GM19455 (cell line): ENCODE results near the gene CHSY1.

Source experiments
- ATAC-seq: cut with Tn5 transposase; IDR thresholded peaks from one replicate; pipeline ENCODE4 v1.9.1; 2021; ENCODE audit not compliant: unreplicated experiment

The CHSY1 gene

DNA sequence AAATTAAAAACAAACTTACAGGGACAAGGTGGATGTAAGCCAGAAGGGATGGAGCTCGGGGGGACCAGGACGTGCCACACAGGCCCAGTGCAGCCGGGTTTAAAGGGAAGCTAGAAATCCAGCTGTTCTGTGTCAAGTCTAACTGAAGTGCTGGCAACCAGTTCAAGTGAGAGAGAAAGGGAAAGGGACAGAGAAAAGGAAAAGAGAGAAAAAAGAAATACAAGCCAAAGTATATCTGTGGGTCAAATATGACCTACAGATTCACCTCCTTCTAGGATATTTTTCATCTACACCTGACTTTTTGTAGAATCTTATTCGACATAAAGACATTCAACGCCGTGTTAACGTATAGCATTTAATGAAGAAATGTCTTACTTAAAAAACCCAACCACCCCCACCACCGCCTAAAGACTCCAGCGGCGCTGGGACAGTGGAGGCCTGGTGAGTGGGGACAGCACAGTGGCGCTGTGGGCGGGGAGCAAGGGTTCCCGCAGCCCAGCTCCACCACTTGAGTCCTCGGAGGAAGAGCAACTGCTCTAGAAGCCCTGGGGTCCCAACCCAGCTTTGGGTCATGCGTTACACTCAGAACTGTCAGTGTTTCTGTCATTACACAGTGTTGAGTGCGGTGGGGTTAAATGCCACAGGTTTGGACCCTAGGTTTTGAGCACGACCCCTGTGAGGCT is 62.3 kb downstream of the CHSY1 start:
- no peak for ATAC-seq

DNA sequence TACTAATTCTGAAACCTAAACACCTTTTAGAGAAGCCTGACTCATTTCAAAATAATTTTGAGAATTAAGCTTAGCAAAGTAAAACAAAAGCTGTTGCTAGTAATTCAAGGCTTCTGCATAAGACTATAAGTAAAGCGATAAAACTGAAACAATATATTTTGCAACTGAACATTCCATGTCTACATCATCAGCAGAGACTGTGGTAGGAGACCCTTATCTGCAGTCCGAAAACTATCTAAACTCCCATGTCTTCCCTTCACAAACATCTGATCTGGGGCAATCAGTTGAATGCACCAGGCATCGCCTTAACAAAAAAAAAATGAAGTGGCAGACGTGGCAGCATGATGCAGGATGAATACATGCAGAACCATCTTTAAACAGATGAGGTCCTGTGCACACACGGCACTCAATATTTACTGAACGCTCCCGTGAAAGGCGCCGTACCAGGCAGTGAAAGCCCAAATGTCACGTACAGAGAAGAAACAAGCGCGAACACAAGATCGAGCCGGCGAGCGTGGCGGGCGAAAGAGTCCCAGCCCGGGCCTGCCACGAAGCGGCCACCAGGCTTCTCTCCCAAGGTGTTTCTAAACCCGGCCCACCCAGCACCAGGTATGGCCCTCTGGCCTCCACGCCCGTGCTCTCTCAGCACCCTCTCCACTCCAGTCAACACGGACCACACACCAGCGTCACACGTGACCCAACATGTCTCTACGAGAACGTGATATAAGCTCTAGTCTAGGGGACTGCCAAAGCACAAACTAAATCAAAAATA is 63.0 kb downstream of the CHSY1 start:
- no peak for ATAC-seq

DNA sequence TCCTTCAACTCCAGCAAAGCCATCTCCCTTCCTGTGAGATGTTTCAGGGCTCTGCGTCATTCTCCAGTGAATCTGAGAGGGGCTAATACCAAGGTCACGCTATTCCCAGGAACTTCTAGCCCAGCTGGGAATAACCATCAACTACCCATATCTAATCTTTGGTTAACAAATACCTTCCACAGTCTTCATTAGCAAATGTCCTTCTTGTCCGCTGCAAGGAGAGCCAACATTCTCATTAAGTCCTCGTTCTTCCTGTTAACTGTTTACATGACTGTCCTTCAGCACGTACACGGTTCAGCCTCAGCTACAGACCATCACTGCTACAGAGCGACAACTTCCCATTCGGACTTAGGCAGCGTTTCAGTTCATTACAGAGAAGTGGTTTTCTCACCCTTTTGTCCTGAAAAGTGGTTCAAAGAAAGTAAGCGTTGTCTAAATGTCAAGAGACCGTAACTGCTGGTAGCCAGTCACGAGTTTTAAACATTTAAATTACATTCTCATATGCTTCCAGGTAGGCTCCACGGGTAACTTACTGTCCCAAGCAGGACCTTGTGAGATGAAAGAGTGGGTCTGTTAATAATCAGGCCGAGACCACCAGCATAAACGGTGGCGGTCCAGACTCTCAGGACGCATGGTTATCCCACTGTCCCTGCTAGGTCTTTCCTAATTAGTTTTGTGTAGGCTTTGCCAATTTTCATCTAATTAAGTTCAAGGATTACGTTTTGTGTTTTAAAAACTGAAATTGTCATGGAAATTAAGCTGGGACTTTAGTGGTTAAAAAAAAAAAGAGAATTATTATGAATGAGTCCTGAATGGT is 63.8 kb downstream of the CHSY1 start:
- ATAC-seq = no peak

DNA sequence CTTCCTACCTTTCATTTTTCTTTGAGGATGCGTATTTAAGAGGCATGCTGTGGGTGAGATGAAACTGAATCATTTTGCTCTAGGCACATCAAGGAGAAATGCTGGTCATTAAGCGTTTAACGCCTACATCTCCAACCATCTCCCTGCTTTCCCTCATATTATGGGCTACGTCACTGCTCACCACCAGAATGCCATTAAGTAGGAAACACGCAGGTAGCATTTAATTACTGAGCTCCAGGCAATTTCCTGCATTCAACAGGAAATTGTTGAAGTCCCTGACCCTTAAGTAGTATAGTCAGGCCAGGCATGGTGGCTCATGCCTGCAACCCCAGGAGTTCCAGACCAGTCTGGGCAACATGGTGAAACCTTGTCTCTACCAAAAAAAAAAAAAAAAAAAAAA is 66.1 kb downstream of the CHSY1 start:
- ATAC-seq = no peak

DNA sequence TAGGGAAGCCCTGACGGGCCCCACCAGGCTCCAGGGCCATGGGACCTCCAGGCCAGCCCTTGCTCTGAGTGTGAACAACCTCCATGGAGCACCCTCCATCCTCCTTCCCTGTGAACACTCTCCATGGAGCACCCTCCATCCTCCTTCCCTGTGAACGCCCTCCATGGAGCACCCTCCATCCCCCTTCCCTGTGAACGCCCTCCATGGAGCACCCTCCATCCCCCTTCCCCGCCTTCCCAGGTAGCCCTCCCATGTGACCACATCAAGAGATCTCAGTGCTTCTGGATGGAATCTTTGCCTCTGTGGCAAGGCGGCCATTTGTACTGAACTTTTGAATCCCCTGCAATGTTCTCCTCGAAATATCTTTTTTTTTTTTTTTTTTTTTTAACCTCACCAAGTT is 66.5 kb downstream of the CHSY1 start:
- no peak for ATAC-seq

DNA sequence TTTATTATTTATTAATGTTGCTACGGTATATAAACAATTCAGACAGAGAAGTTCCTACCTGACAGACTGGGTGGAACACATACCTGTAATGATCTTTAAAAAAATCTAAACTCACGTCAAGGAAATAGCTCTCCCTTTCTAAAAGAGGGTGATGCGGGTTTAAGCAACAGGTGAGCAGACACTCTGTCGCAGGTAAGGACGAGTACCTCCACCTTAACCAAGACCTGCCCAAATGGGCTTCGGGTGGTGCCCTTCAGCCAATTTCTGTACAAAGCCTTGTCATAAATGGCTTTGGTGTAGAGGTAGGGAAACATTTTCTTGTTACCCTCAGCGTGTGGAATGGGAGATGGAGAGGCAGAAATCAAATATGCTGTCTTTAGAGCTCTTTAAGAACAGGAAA is 67.0 kb downstream of the CHSY1 start:
- ATAC-seq = no peak

DNA sequence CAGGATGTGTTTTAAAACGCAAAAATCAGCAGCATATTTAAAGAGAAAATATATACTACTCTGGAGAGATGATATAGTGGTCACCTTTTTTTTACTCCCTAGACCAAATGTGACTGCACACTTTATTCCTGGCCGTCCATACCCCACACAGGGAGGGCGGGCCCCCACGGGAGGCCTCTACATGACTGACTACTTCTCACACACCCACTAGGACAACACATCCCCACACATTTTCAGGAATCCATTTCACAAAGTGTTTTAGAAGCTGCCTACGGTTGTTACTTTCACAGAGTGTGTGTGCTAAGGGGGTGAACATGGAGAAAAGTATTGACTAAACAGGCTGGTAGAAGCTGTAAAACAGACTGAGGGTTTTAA is 67.9 kb downstream of the CHSY1 start:
- no peak for ATAC-seq

DNA sequence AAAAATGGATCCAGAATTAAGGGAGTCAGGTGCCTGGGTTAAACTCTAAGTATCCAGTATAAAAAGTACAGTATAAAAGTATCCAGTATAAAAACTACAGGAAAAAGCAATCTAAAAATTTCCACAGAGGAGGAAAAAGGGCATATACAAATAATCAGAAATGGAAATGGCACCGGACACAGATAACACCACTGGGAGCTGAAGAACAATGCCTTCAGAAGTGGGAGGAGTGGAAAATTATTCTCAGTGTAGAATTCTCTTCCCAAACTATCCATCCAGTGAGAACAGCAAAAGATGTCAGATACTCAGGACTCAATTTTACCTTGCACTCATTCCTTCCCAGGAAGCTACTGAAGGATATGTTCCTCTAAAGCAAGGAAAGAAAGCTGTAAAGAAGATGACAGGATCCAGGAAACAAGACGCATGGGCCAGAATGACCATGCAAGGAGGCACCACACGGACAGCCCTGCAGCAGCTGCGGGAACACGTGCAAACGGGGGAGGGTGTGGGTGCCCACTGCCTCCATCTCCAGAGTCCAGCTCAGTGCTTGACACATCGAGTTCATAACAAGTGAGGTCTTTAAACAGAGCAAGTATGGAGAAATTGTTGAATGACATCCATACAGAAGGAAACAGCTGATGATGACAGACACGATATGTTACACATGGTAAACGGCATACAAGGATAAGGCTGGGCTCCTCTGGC is 68.5 kb downstream of the CHSY1 start:
- ATAC-seq = no peak

DNA sequence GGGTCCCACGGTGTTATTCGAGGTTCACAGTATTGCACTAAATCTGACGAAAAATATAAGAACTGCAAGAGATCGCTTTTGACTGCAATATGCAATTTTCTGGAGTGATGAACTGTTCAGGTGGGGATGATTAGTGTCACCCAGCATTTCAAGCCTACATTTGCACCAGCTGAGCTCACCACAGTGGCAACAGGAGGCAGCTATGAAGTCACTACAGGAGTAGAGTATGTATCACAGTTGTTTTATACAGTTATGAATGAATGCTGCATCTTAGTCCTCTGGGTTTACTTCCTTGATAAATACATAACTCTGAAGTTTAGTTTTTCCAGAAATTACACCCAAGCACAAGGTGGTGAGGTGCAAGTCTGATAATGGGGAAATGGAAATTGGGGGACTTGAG is 69.6 kb downstream of the CHSY1 start:
- no peak for ATAC-seq

DNA sequence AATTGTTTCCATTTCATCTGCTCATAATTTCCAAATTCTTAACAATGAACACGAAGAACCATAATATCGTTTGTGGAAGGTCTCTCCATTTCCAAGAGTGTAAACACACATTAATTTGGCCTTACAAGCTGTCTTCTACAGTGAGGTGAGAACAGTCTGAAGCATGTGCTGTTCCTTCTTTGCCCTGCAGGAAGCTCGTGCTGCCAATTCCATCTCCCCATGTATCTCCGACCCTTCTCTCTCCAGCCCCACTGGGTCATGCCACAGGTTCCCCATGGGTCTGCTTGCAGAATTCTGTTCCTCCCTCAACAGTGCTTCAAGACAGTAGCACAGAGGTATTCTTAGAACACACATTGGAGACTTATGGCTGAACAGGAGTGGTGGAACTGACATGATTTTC is 70.5 kb downstream of the CHSY1 start:
- ATAC-seq = no peak

DNA sequence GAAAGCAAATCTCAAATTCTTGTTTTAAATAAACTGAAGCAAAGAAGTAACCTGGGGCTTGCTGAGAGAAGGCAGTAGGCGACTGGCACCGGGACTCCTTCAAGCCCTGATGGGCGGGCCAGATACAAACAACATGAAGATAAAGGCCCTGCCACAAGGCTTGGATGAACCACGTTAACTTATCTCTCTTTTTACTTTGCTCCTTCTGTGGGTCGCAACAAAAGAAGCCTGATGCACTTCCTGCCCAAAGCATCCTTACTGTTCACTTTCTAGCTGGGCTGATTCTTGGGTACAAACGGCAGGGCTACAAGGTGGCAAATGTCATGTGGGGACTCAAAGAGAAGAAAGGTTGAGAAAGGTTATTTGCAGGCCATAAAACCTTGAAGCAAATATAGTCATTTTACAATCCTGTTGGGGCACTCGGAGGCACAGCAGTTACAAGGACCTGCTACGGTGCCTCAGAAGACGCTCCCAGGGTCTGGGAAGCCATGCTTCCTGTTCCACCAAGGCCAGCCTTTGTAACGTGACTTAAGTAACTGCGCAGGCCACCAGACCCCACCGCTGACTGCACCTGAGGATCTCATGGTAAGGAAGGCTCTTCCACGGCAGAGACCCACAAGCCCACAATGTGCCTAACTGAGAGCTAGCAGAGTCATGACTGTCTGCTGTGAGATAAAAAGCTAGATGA is 71.1 kb downstream of the CHSY1 start:
- ATAC-seq = no peak

DNA sequence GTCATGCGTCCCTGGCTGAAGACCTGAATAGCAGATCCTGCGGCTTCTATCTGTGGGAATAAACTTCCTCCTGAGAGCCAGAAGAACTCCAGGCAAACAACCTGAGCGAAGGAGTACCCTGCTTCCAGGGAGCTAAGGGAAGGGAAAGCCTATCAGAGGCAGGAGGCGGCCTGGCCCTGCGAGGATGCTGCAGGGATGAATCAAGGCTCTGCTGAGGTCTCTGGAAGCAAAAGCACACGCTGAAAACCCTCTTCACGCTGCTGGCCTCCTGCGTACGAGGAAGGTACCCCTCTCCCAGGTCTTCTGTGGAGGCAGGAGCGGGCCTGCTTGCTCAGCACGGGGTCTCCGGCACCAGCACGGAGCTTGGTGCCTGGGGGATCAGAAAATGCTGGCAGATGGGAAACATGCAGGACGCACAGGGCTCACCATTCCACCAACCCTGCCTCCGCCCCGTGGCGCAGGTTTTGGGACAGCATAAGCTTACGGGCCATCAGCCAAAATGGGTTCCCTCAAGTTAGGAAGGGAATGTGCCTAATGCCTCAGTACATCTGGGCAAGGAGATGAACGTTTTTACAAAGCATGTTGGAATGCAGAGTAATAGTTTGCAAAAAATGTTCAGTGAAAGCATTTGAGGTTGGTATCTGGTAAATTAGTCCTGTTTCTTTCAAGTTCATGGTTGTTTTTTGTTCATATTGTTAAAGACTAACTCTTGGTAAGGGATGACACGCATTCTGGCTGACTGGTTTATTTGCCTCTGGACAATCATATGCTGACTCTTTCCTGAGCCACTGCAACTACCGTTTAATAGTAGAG is 72.3 kb downstream of the CHSY1 start:
- ATAC-seq = no peak

DNA sequence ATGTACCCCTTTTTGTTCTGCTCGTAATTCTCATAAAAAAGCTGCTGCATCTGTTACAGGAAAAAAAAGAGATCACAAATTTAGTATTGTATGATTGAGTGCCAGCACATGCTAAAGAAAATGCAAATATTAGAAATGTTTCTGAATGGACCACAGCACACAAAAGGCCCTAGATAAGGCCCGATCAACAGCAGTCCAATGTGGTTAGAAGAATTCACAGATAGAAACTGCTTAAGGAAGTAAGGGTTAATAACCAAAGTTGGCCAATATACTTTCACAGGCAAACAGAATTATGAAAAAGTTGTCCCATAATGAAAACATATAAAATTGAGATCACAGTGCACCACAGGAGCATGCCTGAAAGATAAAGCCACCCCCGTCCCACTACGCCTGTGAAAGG is 72.9 kb downstream of the CHSY1 start:
- no peak for ATAC-seq

DNA sequence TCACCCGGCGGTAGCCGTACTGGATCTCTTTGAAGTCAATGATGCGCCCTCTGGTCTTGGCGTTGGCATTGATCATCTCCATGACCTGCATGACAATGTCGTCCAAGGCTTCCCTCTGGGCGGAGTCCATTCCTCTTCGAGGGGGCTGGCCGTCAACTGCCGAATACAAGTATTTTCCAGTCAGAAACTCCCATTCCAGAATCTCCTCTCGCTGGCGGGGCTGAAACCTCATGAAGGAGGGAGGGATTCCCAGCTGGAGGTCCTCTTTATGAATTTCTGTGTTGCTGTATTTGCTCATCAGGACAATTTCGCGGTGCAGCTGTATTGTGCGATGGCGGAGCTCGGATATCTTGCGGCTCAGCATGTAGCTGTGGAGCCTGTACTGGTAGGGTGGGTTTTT is 73.4 kb downstream of the CHSY1 start:
- ATAC-seq = no peak

DNA sequence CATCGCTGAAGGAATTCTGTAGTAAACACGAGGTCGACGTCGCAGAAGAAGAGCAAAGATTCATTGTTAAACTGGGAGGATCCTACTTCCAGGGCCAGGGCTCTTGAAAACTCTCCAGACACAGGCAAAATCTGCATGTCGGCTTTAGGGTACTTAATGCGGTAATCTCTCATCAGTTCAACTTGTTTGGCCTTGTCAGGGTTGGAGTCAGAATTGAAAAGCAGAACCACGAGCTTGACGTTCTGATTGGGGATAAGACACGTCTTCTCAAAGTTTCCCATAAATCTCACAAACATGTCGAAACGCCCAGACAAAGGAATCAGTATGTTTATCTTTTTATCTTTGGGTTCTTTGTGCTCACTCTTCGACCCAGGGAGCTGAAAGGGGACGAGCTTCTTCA is 74.0 kb downstream of the CHSY1 start:
- ATAC-seq = no peak

DNA sequence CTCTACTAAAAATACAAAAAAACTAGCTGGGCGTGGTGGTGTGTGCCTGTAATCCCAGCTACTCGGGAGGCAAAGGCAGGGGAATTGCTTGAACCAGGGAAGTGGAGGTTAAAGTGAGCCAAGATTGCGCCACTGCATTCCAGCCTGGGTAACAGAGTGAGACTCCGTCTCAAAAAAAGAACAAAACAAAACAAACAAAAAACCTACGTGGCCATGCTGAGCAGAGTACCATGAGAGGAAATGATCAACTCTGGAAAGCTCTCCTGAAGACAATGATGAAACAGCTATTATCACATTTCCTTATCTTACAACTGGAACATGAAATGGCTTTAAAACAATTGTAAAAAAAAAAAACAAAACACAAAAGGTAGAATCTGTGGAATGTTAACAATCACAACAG is 75.2 kb downstream of the CHSY1 start:
- no peak for ATAC-seq

DNA sequence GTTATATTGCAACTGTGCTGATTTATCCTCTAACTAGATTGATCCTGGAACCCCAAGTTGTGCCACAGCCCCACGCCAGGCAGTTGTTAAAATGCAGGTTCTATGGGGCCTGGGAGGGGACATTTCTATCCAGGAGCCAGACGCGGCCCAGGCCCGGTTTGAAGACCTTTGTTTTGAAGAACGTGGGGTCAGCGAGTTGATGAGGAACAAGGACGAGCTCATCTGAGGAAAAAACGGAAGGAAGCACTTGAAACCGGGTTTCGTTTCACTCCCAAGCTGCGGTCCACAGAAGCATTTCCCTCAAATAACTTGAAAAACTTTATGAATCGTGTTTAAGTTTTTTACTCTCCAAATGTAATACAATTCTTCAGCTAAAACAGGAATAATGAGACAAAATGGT is 76.4 kb downstream of the CHSY1 start:
- no peak for ATAC-seq

DNA sequence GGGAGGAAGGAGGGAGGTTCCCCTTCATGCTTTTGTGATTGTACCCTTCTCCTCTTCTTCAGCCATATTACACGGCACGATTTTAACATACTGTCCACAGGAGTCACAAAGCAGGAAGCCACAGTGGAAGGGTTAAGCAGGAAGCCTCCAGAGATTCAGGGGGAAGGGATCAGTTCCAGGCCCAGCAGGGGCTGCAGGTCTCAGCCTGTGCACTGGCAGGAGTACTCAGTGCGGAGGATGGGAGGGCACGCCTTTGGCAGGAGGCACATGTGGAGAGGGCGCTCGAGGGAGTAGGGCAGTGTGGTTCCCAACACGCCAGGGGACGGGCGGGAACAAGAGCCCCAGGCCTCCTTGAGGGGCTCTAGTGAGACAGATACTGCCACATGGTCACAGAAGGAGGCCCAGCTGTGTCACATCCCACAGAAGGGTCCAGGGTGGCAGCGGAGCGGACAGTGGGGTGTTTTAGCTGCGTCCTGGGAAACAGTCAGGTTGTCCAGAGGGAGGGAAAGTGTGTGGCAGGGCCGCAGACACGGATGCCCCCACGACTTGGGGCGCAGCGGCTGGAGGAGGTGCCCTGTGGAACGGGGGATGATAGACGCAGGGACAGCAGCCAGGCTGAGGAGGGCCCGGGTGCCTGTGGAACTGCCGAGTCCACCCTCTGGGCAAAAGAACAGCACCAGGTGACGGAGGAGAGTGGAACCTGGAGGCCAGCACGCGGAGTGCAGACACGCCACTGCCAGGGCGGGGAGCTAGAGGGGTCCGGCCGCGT is 77.5 kb downstream of the CHSY1 start:
- no peak for ATAC-seq
